ENCODE measurements around the gene MT3. TPM values are rescaled to one million over a fixed set of nuclear protein-coding genes. Genes with fewer than 3 reads are reported as not detected.

Gene MT3
- total RNA-seq, 1 experiment from 2014 or later: 0.77 TPM

DNA sequence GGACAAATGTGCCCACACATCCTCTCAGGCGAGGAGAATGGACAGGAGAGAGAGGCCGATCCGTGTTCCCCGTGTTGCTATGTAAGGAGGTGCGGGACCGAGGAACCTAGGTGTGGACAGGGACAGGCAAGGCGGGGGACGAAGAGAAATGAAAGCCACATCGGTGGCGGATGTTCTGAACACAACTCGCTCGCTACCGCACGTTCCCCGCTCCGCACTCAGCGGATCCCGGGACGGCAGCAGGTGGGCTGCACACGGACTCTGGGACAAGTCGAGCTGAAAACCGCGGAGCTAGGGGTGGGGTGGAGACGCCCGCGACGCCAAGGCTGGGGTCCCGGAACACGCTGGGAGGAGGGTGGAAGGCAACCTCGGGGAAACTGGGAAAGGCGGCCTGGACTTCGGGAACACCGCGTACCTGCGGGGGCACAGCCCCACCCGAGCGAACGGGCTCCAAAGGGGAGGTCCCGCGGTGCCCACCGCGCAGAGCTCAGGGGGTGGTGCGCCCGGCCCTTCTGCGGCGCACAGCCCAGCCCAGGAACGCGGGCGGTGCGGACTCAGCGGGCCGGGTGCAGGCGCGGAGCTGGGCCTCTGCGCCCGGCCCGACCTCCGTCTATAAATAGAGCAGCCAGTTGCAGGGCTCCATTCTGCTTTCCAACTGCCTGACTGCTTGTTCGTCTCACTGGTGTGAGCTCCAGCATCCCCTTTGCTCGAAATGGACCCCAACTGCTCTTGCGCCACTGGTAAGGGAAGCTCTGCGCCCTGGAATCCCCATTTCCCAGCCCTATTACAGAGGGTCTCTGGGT is 36.0 kb downstream of the MT3 start, which contains the start of gene MT1E (continued):
- TF ChIP-seq, protein P1, sequence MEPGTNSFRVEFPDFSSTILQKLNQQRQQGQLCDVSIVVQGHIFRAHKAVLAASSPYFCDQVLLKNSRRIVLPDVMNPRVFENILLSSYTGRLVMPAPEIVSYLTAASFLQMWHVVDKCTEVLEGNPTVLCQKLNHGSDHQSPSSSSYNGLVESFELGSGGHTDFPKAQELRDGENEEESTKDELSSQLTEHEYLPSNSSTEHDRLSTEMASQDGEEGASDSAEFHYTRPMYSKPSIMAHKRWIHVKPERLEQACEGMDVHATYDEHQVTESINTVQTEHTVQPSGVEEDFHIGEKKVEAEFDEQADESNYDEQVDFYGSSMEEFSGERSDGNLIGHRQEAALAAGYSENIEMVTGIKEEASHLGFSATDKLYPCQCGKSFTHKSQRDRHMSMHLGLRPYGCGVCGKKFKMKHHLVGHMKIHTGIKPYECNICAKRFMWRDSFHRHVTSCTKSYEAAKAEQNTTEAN (CRISPR knock-in tag; IDR thresholded peaks at IDR 0.05): no peak
- TF ChIP-seq CREB1 (CRISPR knock-in tag; IDR thresholded peaks at IDR 0.05) (no peak), SOX15 (CRISPR knock-in tag; IDR thresholded peaks at IDR 0.05) (no peak)
- TF ChIP-seq, protein P2, sequence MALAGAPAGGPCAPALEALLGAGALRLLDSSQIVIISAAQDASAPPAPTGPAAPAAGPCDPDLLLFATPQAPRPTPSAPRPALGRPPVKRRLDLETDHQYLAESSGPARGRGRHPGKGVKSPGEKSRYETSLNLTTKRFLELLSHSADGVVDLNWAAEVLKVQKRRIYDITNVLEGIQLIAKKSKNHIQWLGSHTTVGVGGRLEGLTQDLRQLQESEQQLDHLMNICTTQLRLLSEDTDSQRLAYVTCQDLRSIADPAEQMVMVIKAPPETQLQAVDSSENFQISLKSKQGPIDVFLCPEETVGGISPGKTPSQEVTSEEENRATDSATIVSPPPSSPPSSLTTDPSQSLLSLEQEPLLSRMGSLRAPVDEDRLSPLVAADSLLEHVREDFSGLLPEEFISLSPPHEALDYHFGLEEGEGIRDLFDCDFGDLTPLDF (CRISPR knock-in tag; IDR thresholded peaks at IDR 0.05): no peak
- TF ChIP-seq, protein P3, sequence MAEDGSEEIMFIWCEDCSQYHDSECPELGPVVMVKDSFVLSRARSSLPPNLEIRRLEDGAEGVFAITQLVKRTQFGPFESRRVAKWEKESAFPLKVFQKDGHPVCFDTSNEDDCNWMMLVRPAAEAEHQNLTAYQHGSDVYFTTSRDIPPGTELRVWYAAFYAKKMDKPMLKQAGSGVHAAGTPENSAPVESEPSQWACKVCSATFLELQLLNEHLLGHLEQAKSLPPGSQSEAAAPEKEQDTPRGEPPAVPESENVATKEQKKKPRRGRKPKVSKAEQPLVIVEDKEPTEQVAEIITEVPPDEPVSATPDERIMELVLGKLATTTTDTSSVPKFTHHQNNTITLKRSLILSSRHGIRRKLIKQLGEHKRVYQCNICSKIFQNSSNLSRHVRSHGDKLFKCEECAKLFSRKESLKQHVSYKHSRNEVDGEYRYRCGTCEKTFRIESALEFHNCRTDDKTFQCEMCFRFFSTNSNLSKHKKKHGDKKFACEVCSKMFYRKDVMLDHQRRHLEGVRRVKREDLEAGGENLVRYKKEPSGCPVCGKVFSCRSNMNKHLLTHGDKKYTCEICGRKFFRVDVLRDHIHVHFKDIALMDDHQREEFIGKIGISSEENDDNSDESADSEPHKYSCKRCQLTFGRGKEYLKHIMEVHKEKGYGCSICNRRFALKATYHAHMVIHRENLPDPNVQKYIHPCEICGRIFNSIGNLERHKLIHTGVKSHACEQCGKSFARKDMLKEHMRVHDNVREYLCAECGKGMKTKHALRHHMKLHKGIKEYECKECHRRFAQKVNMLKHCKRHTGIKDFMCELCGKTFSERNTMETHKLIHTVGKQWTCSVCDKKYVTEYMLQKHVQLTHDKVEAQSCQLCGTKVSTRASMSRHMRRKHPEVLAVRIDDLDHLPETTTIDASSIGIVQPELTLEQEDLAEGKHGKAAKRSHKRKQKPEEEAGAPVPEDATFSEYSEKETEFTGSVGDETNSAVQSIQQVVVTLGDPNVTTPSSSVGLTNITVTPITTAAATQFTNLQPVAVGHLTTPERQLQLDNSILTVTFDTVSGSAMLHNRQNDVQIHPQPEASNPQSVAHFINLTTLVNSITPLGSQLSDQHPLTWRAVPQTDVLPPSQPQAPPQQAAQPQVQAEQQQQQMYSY (CRISPR knock-in tag; IDR thresholded peaks at IDR 0.05): peak; percentile 90
- TF ChIP-seq, protein P4, sequence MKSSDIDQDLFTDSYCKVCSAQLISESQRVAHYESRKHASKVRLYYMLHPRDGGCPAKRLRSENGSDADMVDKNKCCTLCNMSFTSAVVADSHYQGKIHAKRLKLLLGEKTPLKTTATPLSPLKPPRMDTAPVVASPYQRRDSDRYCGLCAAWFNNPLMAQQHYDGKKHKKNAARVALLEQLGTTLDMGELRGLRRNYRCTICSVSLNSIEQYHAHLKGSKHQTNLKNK (CRISPR knock-in tag; IDR thresholded peaks at IDR 0.05): no peak

DNA sequence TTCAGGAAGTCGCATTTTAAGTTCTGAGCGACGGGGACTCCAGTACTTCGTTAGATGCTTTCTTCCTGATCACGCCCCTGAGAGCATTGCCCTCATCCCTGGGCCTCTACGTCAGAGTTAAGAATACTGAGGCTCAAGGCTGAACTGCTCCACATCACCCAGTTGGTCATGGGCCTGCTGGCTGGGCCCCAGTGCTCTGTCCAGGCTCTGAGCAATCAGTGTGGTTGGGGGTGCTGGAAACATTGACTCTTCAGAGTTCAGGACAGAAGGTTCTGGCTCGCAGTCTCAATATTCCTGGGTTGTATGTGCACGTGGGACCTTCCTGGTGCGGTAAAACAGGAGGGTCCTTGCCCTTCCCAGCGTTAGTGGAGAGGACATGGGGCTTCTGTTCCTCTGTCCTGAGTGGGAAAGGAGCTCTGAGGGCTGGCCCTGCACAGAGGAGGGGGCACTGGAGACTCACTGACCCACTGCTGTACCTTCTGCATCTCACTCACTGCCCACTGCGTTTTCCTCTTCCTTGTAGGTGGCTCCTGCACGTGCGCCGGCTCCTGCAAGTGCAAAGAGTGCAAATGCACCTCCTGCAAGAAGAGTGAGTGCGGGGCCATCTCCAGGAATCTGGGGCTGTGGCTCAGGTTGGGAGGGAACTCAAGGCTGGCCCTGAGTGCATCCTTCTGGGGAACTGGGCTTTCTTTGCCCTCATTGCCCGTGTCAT is 36.8 kb downstream of the MT3 start:
- H3K9me3 Mint-ChIP-seq: peaks cover 8% of the 10 kb centered on the region; the same call in 1 of the 2 replicates
- H3K27me3 Mint-ChIP-seq (ENCODE audit: low read depth): peaks cover 98% of the 10 kb centered on the region
- peaks cover 43% of the 10 kb centered on the region for H3K4me1 Mint-ChIP-seq
- ATAC-seq (peak; percentile 15), DNase-seq (ENCODE audit: low spot score) (no peak)
- H3K27ac Mint-ChIP-seq: no peak overlapping the region
- CTCF ChIA-PET: interaction anchor here (0.9 to 2.4 kb wide), 7 partner anchors 8 to 76 kb away, joined by 3 to 8 read pairs (median 6); no protein-coding TSS in a partner anchor
- H3K36me3 Mint-ChIP-seq: peaks cover 2% of the 10 kb centered on the region; the same call in 1 of the 2 replicates
- POLR2A ChIA-PET: interaction anchor here (0.7 to 4.9 kb wide), 17 partner anchors 8 to 78 kb away, joined by 3 to 68 read pairs (median 6); partner anchors contain the start of genes MT1A, MT1F, MT1G and MT1H
- peak overlapping the region; percentile 74 for H3K4me3 Mint-ChIP-seq
- no peak for TF ChIP-seq SP1 (CRISPR knock-in tag; conservative IDR thresholded peaks at IDR 0.05)
- TF ChIP-seq MXD4 (CRISPR knock-in tag; IDR thresholded peaks at IDR 0.05; ENCODE audit: borderline replicate concordance): no peak
- no peak for TF ChIP-seq ZNF121 (CRISPR knock-in tag; IDR thresholded peaks at IDR 0.05)
- TF ChIP-seq, protein P5, sequence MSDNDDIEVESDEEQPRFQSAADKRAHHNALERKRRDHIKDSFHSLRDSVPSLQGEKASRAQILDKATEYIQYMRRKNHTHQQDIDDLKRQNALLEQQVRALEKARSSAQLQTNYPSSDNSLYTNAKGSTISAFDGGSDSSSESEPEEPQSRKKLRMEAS (CRISPR knock-in tag; IDR thresholded peaks at IDR 0.05): no peak
- no peak for TF ChIP-seq ESRRA (CRISPR knock-in tag; IDR thresholded peaks at IDR 0.05; ENCODE audit: borderline replicate concordance)
- TF ChIP-seq, protein P6, sequence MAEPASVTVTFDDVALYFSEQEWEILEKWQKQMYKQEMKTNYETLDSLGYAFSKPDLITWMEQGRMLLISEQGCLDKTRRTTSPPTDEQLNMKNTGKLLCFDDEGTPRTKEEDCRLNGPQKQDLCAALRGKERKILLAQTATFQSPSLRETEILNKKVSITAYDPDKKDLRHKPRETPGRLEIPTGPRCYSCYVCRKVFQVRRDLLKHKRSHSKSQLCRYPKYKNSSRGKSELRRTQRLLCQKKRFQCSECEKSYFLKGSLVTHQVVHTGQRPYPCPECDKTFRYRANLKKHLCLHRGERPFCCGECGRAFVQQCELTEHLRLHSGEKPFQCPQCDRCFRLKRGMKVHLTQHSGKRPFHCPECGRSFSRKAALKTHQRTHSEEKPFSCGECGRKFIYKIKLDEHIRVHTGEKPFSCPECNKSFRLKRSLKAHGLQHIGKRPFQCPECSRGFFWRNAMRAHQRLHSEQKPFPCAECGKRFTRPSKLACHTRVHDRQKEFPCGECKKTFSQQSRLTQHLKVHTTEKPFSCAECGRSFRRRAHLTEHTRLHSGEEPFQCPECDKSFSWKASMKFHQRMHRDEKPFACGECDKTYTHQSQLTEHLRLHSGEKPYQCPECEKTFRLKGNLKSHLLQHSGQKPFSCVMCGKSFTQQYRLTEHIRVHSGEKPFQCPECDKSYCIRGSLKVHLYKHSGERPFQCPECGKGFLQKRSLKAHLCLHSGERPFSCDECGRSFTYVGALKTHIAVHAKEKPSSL (CRISPR knock-in tag; conservative IDR thresholded peaks at IDR 0.05): no peak
- no peak for TF ChIP-seq GRHL2 (CRISPR knock-in tag; IDR thresholded peaks at IDR 0.05; ENCODE audit: insufficient replicate concordance, severe bottlenecking)
- TF ChIP-seq, protein P7, sequence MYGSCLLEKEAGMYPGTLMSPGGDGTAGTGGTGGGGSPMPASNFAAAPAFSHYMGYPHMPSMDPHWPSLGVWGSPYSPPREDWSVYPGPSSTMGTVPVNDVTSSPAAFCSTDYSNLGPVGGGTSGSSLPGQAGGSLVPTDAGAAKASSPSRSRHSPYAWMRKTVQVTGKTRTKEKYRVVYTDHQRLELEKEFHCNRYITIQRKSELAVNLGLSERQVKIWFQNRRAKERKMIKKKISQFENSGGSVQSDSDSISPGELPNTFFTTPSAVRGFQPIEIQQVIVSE (CRISPR knock-in tag; IDR thresholded peaks at IDR 0.05; ENCODE audit: borderline replicate concordance): no peak
- TF ChIP-seq, protein P8, sequence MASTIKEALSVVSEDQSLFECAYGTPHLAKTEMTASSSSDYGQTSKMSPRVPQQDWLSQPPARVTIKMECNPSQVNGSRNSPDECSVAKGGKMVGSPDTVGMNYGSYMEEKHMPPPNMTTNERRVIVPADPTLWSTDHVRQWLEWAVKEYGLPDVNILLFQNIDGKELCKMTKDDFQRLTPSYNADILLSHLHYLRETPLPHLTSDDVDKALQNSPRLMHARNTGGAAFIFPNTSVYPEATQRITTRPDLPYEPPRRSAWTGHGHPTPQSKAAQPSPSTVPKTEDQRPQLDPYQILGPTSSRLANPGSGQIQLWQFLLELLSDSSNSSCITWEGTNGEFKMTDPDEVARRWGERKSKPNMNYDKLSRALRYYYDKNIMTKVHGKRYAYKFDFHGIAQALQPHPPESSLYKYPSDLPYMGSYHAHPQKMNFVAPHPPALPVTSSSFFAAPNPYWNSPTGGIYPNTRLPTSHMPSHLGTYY (CRISPR knock-in tag; IDR thresholded peaks at IDR 0.05): no peak
- no peak for TF ChIP-seq ATF1 (CRISPR knock-in tag; IDR thresholded peaks at IDR 0.05)
- TF ChIP-seq FOXP1 (CRISPR knock-in tag; IDR thresholded peaks at IDR 0.05; ENCODE audit: borderline replicate concordance): no peak
- no peak for TF ChIP-seq ETV6 (CRISPR knock-in tag; IDR thresholded peaks at IDR 0.05)
- no peak for TF ChIP-seq PRRX2 (CRISPR knock-in tag; IDR thresholded peaks at IDR 0.05)
